NCI-H69 (cell line): Measurements from ENCODE around the gene PCSK5.
"Not testable (repeated sequence)": the region's sequence is repeated elsewhere in the genome, so short reads cannot be mapped to it uniquely, and the experiment has no call there.

Experiments
- DNase-seq: peaks from one replicate; lab custom pipeline; 2025; lab: John Stamatoyannopoulos, UW

The PCSK5 gene

GRCh38 chr9:76358628-76359280 is 468.3 kb downstream of the PCSK5 start:
- no peak for DNase-seq

GRCh38 chr9:76359365-76359764 is 468.9 kb downstream of the PCSK5 start:
- no peak for DNase-seq

- DNase-seq: no peak
Measured at GRCh38 chr9:76359766-76360165, 469.3 kb downstream of the PCSK5 start.

GRCh38 chr9:76362332-76363031 is 472.0 kb downstream of the PCSK5 start:
- not testable (repeated sequence) for DNase-seq

GRCh38 chr9:76363032-76363395 is 472.5 kb downstream of the PCSK5 start:
- no peak for DNase-seq

- DNase-seq: peak; percentile 39
Measured at GRCh38 chr9:76365028-76365427, 474.6 kb downstream of the PCSK5 start.

GRCh38 chr9:76366275-76366674 is 475.8 kb downstream of the PCSK5 start:
- peak; percentile 91 for DNase-seq

- peak; percentile 99 for DNase-seq
Measured at GRCh38 chr9:76369583-76369982, 479.1 kb downstream of the PCSK5 start.

GRCh38 chr9:76370396-76371023 is 480.0 kb downstream of the PCSK5 start:
- DNase-seq: peak; percentile 59

GRCh38 chr9:76371901-76372300 is 481.4 kb downstream of the PCSK5 start:
- DNase-seq: no peak

GRCh38 chr9:76372336-76372735 is 481.9 kb downstream of the PCSK5 start:
- DNase-seq: peak; percentile 55

GRCh38 chr9:76373173-76373783 is 482.8 kb downstream of the PCSK5 start:
- peak; percentile 17 for DNase-seq

GRCh38 chr9:76373784-76374474 is 483.5 kb downstream of the PCSK5 start:
- DNase-seq: no peak

- DNase-seq: peak; percentile 84
Measured at GRCh38 chr9:76374783-76375559, 484.5 kb downstream of the PCSK5 start.

- no peak for DNase-seq
Measured at GRCh38 chr9:76377791-76378190, 487.3 kb downstream of the PCSK5 start.

GRCh38 chr9:76378367-76379073 is 488.0 kb downstream of the PCSK5 start:
- no peak for DNase-seq

GRCh38 chr9:76379494-76379893 is 489.0 kb downstream of the PCSK5 start:
- peak; percentile 96 for DNase-seq

- DNase-seq: no peak
Measured at GRCh38 chr9:76390656-76391055, 500.2 kb downstream of the PCSK5 start.

GRCh38 chr9:76394195-76394959 is 503.9 kb downstream of the PCSK5 start, which contains the start of gene RFK:
RFK (minus strand) TSS chr9:76394426; CDS start chr9:76394171, 255 bp downstream.
- DNase-seq: peak; percentile 97

- peak; percentile 87 for DNase-seq
Measured at GRCh38 chr9:76394960-76395252, 504.4 kb downstream of the PCSK5 start.
